CD8-positive, alpha-beta memory T cell (primary cell): Measurements from ENCODE around the gene RAI1. TPM values are rescaled to one million over a fixed set of nuclear protein-coding genes. Genes with fewer than 3 reads are reported as not detected.

ENCODE experiments used
- CTCF ChIA-PET: fragments of 350-600 bp; sonication (Branson Sonifier 250); formaldehyde crosslinking; loops from one replicate; lab custom pipeline; 2021; ENCODE audit warnings: antibody characterized with exemption; lab: Charles Lee
- POLR2A ChIA-PET: fragments of 350-600 bp; sonication (Branson Sonifier 250); formaldehyde crosslinking; loops from one replicate; lab custom pipeline; 2021; ENCODE audit warnings: antibody characterized with exemption; lab: Charles Lee
- DNase-seq, 5 donors: peaks; one replicate each; pipeline versions ENCODE4 v3.0.0 to v3.0.0-alpha.2; 2020 to 2022; ENCODE audit warnings: mixed read lengths in 1 of 5
- H3K27ac ChIP-seq: one replicate; pipeline ENCODE4 v1.7.0; 2013; ENCODE audit warnings: low read depth, mild to moderate bottlenecking, low read length, moderate library complexity
- H3K27me3 ChIP-seq: 2 replicates; pipeline ENCODE4 v1.7.0; 2013; ENCODE audit warnings: low read length, mild to moderate bottlenecking; ENCODE audit not compliant: insufficient read depth, poor library complexity, severe bottlenecking
- H3K36me3 ChIP-seq: 2 replicates; pipeline ENCODE4 v1.7.0; 2013; ENCODE audit warnings: mild to moderate bottlenecking, low read length, moderate library complexity; ENCODE audit not compliant: insufficient read depth
- H3K4me1 ChIP-seq: 2 replicates; pipeline ENCODE4 v1.7.0; 2013; ENCODE audit warnings: mild to moderate bottlenecking, low read length, moderate library complexity; ENCODE audit not compliant: insufficient read depth
- H3K4me3 ChIP-seq: 2 replicates; pipeline ENCODE4 v1.7.0; 2013; ENCODE audit warnings: mild to moderate bottlenecking, low read length
- H3K9me3 ChIP-seq: 2 replicates; pipeline ENCODE4 v1.7.0; 2013; ENCODE audit warnings: mild to moderate bottlenecking, low read length
- H3K27ac Mint-ChIP-seq, 8 donors: one replicate each; pipeline ENCODE4 v1.8.0; 2020 to 2021; ENCODE audit warnings: mixed read lengths in 8 of 8, mild to moderate bottlenecking in 6 of 8, inconsistent platforms in 3 of 8, moderate library complexity in 3 of 8
- H3K27me3 Mint-ChIP-seq, 2 donors: one replicate each; pipeline ENCODE4 v1.8.0; 2020 to 2021; ENCODE audit warnings: mixed read lengths in 2 of 2, mild to moderate bottlenecking in 1 of 2, moderate library complexity in 1 of 2
- H3K36me3 Mint-ChIP-seq, 3 donors: one replicate each; pipeline ENCODE4 v1.8.0; 2020 to 2021; ENCODE audit warnings: mixed read lengths in 3 of 3, inconsistent platforms in 1 of 3, mild to moderate bottlenecking in 1 of 3
- H3K4me1 Mint-ChIP-seq, 3 donors: one replicate each; pipeline ENCODE4 v1.8.0; 2020 to 2021; ENCODE audit warnings: mixed read lengths in 3 of 3, inconsistent platforms in 1 of 3, mild to moderate bottlenecking in 1 of 3
- H3K4me3 Mint-ChIP-seq, 7 donors: one replicate each; pipeline ENCODE4 v1.8.0; 2020 to 2021; ENCODE audit warnings: mixed read lengths in 7 of 7, mild to moderate bottlenecking in 6 of 7, moderate library complexity in 4 of 7, inconsistent platforms in 2 of 7
- H3K9me3 Mint-ChIP-seq, 5 donors: one replicate each; pipeline ENCODE4 v1.8.0; 2020 to 2022; ENCODE audit warnings: mixed read lengths in 5 of 5, mild to moderate bottlenecking in 3 of 5, moderate library complexity in 2 of 5, inconsistent platforms in 1 of 5
- polyA plus RNA-seq: library from polyadenylated mRNA; unstranded; fragments of 300-500 nt; fragmentation: Illumina TruSeq; gene quantifications from one replicate; pipeline ENCODE4 v1.2.3, GENCODE V29; 2021
- total RNA-seq, 2 experiments: library from RNA; stranded (reverse); gene quantifications; one replicate each; pipeline ENCODE4 v1.2.3, GENCODE V29; 2021

RAI1 gene
- total and polyA plus RNA-seq, 3 experiments from 2014 or later, result 5.6 to 20.2 (median 19.7) TPM

GRCh38 chr17:17679243-17679642, 2.0 kb upstream of the RAI1 start:
- Histone ChIP-seq H3K4me3 (no peak overlapping the region), H3K4me1 (peaks cover 29% of the 10 kb centered on the region), H3K27me3 (no peaks in the 10 kb centered on the region), H3K27ac (no peak overlapping the region), H3K36me3 (no peaks in the 10 kb centered on the region), H3K9me3 (no peaks in the 10 kb centered on the region)
- DNase-seq, result no peak
- Mint-ChIP-seq H3K9me3 (no peaks in the 10 kb centered on the region), H3K36me3 (peaks cover 0 to 3% (median 0%) of the 10 kb centered on the region in 3 donors), H3K4me3 (peak overlapping the region in 2 of 7 donors; percentile 12 to 34), H3K4me1 (peaks cover 26 to 37% (median 35%) of the 10 kb centered on the region in 3 donors), H3K27ac (peak overlapping the region in 3 of 8 donors; percentile 21 to 60 (median 45)), H3K27me3 (peaks cover 0 to 5% of the 10 kb centered on the region in 2 donors)
- POLR2A ChIA-PET, result no interaction called here
- CTCF ChIA-PET, result interaction anchor here (0.9 to 3.0 kb wide), 10 partner anchors 12 to 355 kb away, joined by 3 to 18 read pairs (median 4); no protein-coding TSS in a partner anchor

GRCh38 chr17:17679748-17680147, 1.5 kb upstream of the RAI1 start:
- peaks cover 0 to 5% of the 10 kb centered on the region in 2 donors for H3K27me3 Mint-ChIP-seq
- DNase-seq, result no peak
- peak overlapping the region in 3 of 8 donors; percentile 21 to 60 (median 45) for H3K27ac Mint-ChIP-seq
- Histone ChIP-seq H3K27me3 (no peaks in the 10 kb centered on the region), H3K4me3 (no peak overlapping the region), H3K27ac (no peak overlapping the region), H3K4me1 (peaks cover 29% of the 10 kb centered on the region), H3K36me3 (no peaks in the 10 kb centered on the region), H3K9me3 (no peaks in the 10 kb centered on the region)
- peak overlapping the region in 2 of 7 donors; percentile 12 to 34 for H3K4me3 Mint-ChIP-seq
- H3K4me1 Mint-ChIP-seq, result peaks cover 28 to 40% (median 39%) of the 10 kb centered on the region in 3 donors
- H3K36me3 Mint-ChIP-seq, result peaks cover 0 to 3% (median 0%) of the 10 kb centered on the region in 3 donors
- H3K9me3 Mint-ChIP-seq, result no peaks in the 10 kb centered on the region
- ChIA-PET POLR2A (no interaction called here), CTCF (interaction anchor here (0.9 to 3.0 kb wide), 17 partner anchors 7 to 354 kb away, joined by 3 to 18 read pairs (median 4); no protein-coding TSS in a partner anchor)

GRCh38 chr17:17680477-17681186, 626 bp upstream of the RAI1 start:
- peaks cover 34% of the 10 kb centered on the region for H3K4me1 ChIP-seq
- no peaks in the 10 kb centered on the region for H3K36me3 ChIP-seq
- H3K9me3 Mint-ChIP-seq, result no peaks in the 10 kb centered on the region
- ChIA-PET CTCF (interaction anchor here (0.7 to 3.0 kb wide), 16 partner anchors 8 to 353 kb away, joined by 3 to 18 read pairs (median 4); no protein-coding TSS in a partner anchor), POLR2A (interaction anchor here (2.1 kb wide), 1 partner anchor 156 kb away, joined by 5 read pairs; the partner anchor contains the start of gene SREBF1)
- H3K4me1 Mint-ChIP-seq, result peaks cover 26 to 44% (median 38%) of the 10 kb centered on the region in 3 donors
- no peaks in the 10 kb centered on the region for H3K9me3 ChIP-seq
- H3K27ac ChIP-seq, result no peak overlapping the region
- no peak for DNase-seq
- H3K36me3 Mint-ChIP-seq, result peaks cover 0 to 3% (median 0%) of the 10 kb centered on the region in 3 donors
- peaks cover 0 to 5% of the 10 kb centered on the region in 2 donors for H3K27me3 Mint-ChIP-seq
- H3K4me3 ChIP-seq, result no peak overlapping the region
- H3K27me3 ChIP-seq, result no peaks in the 10 kb centered on the region
- peak overlapping the region; percentile 11 to 96 (median 83) for H3K27ac Mint-ChIP-seq
- peak overlapping the region; percentile 54 to 84 (median 72) for H3K4me3 Mint-ChIP-seq

GRCh38 chr17:17681744-17682292, 560 bp downstream of the RAI1 start:
- Histone ChIP-seq H3K27me3 (no peaks in the 10 kb centered on the region), H3K27ac (peak overlapping the region; percentile 67), H3K9me3 (no peaks in the 10 kb centered on the region), H3K36me3 (no peaks in the 10 kb centered on the region), H3K4me3 (peak overlapping the region; percentile 66), H3K4me1 (peaks cover 25% of the 10 kb centered on the region)
- peak; percentile 9 to 59 (median 43) for DNase-seq
- Mint-ChIP-seq H3K4me1 (peaks cover 19 to 40% (median 33%) of the 10 kb centered on the region in 3 donors), H3K27me3 (peaks cover 0 to 2% of the 10 kb centered on the region in 2 donors), H3K9me3 (no peaks in the 10 kb centered on the region), H3K4me3 (peak overlapping the region; percentile 84 to 98 (median 89)), H3K27ac (peak overlapping the region; percentile 64 to 97 (median 84)), H3K36me3 (peaks cover 0 to 3% (median 0%) of the 10 kb centered on the region in 3 donors)
- ChIA-PET CTCF (interaction anchor here (0.8 to 3.4 kb wide), 9 partner anchors 9 to 352 kb away, joined by 3 to 18 read pairs (median 8); no protein-coding TSS in a partner anchor), POLR2A (interaction anchor here (0.6 to 2.1 kb wide), 8 partner anchors 10 to 352 kb away, joined by 3 to 8 read pairs (median 3); partner anchors contain the start of gene SREBF1)

- peak in 4 of 5 donors; percentile 37 to 69 (median 52) for DNase-seq
- Mint-ChIP-seq H3K9me3 (no peaks in the 10 kb centered on the region), H3K4me1 (peaks cover 17 to 42% (median 33%) of the 10 kb centered on the region in 3 donors), H3K27me3 (peaks cover 0 to 2% of the 10 kb centered on the region in 2 donors), H3K4me3 (peak overlapping the region; percentile 87 to 98 (median 91)), H3K36me3 (peaks cover 0 to 3% (median 0%) of the 10 kb centered on the region in 3 donors), H3K27ac (peak overlapping the region in 7 of 8 donors; percentile 64 to 97 (median 84))
- no peaks in the 10 kb centered on the region for H3K9me3 ChIP-seq
- H3K4me1 ChIP-seq, result peaks cover 20% of the 10 kb centered on the region
- H3K4me3 ChIP-seq, result peak overlapping the region; percentile 66
- H3K27ac ChIP-seq, result peak overlapping the region; percentile 67
- ChIA-PET CTCF (interaction anchor here (0.8 to 3.4 kb wide), 9 partner anchors 12 to 352 kb away, joined by 3 to 17 read pairs (median 4); no protein-coding TSS in a partner anchor), POLR2A (interaction anchor here (0.8 to 2.1 kb wide), 6 partner anchors 10 to 351 kb away, joined by 3 to 8 read pairs (median 3); partner anchors contain the start of gene SREBF1)
- no peaks in the 10 kb centered on the region for H3K27me3 ChIP-seq
- no peaks in the 10 kb centered on the region for H3K36me3 ChIP-seq
Measured at GRCh38 chr17:17682293-17682736, 1.1 kb downstream of the RAI1 start.

GRCh38 chr17:17682737-17683680, 1.8 kb downstream of the RAI1 start:
- Histone ChIP-seq H3K4me3 (peak overlapping the region; percentile 66), H3K27me3 (no peaks in the 10 kb centered on the region), H3K9me3 (no peaks in the 10 kb centered on the region), H3K36me3 (no peaks in the 10 kb centered on the region), H3K4me1 (peaks cover 20% of the 10 kb centered on the region), H3K27ac (peak overlapping the region; percentile 67)
- peaks cover 0 to 3% (median 0%) of the 10 kb centered on the region in 3 donors for H3K36me3 Mint-ChIP-seq
- peak; percentile 45 to 75 (median 55) for DNase-seq
- peak overlapping the region; percentile 87 to 98 (median 91) for H3K4me3 Mint-ChIP-seq
- peaks cover 19 to 45% (median 33%) of the 10 kb centered on the region in 3 donors for H3K4me1 Mint-ChIP-seq
- peaks cover 0 to 2% of the 10 kb centered on the region in 2 donors for H3K27me3 Mint-ChIP-seq
- H3K27ac Mint-ChIP-seq, result peak overlapping the region; percentile 80 to 96 (median 94)
- POLR2A ChIA-PET, result interaction anchor here (0.6 to 2.1 kb wide), 6 partner anchors 9 to 350 kb away, joined by 3 to 8 read pairs (median 4); partner anchors contain the start of gene SREBF1
- H3K9me3 Mint-ChIP-seq, result no peaks in the 10 kb centered on the region
- CTCF ChIA-PET, result interaction anchor here (0.8 to 3.4 kb wide), 9 partner anchors 9 to 351 kb away, joined by 3 to 17 read pairs (median 6); no protein-coding TSS in a partner anchor
